Measurements from ENCODE around the gene ME3.

Gene ME3

DNA sequence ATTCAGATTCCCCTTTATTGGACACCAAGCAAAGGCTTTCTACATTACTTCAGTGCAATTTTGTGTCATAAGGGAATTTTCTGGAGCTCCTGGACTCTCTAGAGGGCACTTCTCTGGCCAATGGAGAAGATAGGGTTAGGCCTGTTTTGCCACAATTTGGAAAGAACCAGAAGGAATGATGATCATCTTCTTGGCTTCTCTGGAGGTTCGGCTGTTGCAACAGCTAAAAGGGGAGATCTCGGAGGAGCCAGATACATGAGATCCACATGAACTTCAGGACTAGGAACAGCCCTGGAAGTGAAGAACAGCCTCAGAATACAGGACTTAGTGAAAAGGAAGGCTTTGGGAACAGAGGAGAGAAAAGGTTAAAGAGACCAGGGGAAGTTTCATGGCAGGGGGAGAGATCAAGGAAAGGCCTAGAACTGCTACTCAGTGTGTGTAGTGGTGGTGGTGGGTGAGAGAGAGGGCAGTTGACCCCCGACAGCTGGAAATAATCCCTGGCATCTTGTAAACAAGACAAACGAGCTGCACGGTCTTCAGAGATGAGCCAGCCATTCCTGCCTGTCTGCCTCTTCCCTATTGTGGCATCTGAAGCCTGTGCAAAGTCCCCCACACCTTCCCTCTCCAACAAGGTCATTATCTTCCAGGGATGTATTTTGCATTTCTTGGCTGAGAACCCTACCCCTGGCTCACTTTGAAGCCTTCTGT lies 214.0 kb downstream of the ME3 start:
- no peak for DNase-seq (ENCODE audit: low read depth, low spot score)
- no peaks in the 10 kb centered on the region for H3K27me3 ChIP-seq (ENCODE audit: insufficient read depth, insufficient read length)
- H3K4me1 ChIP-seq (ENCODE audit: insufficient read depth, insufficient read length): peaks cover 3% of the 10 kb centered on the region
- H3K9me3 ChIP-seq (ENCODE audit: insufficient read depth, low read length): no peaks in the 10 kb centered on the region; the same call in 1 of the 2 replicates
- H3K4me3 ChIP-seq (ENCODE audit: insufficient read length, low read depth): no peak overlapping the region
- no peaks in the 10 kb centered on the region for H3K36me3 ChIP-seq (ENCODE audit: insufficient read depth, insufficient read length, low read length)
- no peak for TF ChIP-seq YY1 (IDR thresholded peaks at IDR 0.05; ENCODE audit: insufficient read depth, insufficient read length)
- TF ChIP-seq SUZ12 (IDR thresholded peaks at IDR 0.05; ENCODE audit: extremely low read depth, insufficient read depth, insufficient read length): no peak
- TF ChIP-seq ZNF274 (IDR thresholded peaks at IDR 0.05; ENCODE audit: low read depth, low read length): no peak
- H3K9ac ChIP-seq (ENCODE audit: insufficient read length, low read depth): no peak overlapping the region

DNA sequence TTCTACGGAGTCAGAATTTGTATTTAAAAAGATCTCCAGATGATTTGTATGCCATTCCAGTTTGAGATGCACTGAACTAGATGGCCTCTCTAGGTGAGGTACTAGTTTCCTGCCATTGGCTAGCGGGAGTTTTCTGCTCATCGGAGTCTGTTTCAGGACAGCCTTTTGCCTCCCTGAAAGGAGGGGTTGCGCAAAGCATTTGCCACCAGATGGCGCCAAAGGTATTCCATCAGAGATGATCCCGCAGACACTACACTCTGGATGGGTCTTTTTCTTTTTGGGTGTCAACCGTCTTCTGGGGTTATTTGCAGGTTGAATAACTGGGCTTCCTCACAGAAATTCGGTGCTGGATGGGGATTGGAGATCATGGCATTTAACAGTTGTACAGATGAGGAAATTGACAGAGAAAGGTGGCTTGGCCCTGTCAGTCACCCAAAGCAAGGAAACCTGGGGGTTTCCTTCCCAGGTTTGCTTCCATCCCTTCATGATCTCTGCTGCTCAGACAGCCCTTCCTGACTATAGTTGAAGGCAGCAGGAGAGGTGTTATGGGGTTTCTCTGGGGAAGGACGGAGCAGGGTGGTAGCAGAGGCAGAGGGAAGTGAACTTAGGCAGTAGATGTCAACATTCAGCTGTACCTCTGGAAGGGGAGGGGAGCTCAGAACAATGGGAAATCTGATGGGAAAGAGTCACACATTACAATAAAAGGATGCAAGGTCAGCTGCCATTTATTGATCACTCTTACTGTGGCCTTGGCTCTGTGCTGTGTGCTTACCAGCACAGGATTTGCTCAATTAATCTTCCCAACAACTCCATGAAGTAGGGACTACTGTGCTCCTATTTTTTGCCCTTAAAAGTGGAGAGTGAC lies 216.1 kb downstream of the ME3 start:
- no peaks in the 10 kb centered on the region for H3K36me3 ChIP-seq (ENCODE audit: insufficient read depth, insufficient read length, low read length)
- DNase-seq (ENCODE audit: low read depth, low spot score): peak; percentile 84
- H3K9me3 ChIP-seq (ENCODE audit: insufficient read depth, low read length): no peaks in the 10 kb centered on the region
- H3K4me3 ChIP-seq (ENCODE audit: insufficient read length, low read depth): no peak overlapping the region
- H3K4me1 ChIP-seq (ENCODE audit: insufficient read depth, insufficient read length): peaks cover 3% of the 10 kb centered on the region
- H3K9ac ChIP-seq (ENCODE audit: insufficient read length, low read depth): no peak overlapping the region
- H3K27me3 ChIP-seq (ENCODE audit: insufficient read depth, insufficient read length): no peaks in the 10 kb centered on the region
- TF ChIP-seq ZNF274 (IDR thresholded peaks at IDR 0.05; ENCODE audit: low read depth, low read length) (no peak), YY1 (IDR thresholded peaks at IDR 0.05; ENCODE audit: insufficient read depth, insufficient read length) (no peak), SUZ12 (IDR thresholded peaks at IDR 0.05; ENCODE audit: extremely low read depth, insufficient read depth, insufficient read length) (no peak)

DNA sequence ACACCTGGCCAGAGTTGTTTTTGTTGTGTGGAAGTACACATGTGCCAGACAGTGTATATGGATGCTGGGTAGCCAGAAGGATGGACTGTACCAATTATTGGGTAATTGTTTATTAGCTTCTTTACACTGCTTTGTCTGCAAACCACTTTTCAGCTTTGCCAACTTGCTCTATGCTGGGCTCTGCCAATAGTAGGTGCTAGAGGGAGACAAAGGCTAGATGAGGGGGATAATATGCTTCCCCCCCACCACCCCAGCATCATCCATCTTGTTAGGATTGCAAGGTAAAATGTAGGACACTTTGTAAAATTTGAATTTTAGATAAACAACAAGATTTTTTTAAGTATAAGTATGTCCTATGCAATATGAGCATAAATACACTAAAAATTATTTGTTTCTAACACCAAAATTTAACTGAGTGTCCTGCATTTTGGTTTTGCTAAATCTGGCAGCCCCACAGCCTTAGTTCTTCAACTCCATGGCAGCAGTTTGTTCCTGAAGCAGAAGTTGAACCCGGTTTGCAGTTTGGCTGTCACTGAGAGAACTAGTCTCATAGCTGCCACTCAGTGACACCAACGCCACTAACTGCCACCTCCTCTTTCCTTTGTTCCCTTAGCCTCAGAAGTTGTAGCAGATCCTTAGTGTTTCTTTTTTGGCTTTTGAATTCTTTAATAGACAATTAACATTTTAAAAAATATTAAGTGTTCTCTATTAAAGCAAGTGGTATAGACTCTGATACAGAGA lies 219.0 kb downstream of the ME3 start:
- H3K9ac ChIP-seq (ENCODE audit: insufficient read length, low read depth): no peak overlapping the region
- TF ChIP-seq SUZ12 (IDR thresholded peaks at IDR 0.05; ENCODE audit: extremely low read depth, insufficient read depth, insufficient read length) (no peak), ZNF274 (IDR thresholded peaks at IDR 0.05; ENCODE audit: low read depth, low read length) (no peak), YY1 (IDR thresholded peaks at IDR 0.05; ENCODE audit: insufficient read depth, insufficient read length) (no peak)
- H3K27me3 ChIP-seq (ENCODE audit: insufficient read depth, insufficient read length): no peaks in the 10 kb centered on the region
- H3K36me3 ChIP-seq (ENCODE audit: insufficient read depth, insufficient read length, low read length): no peaks in the 10 kb centered on the region
- no peak overlapping the region for H3K4me3 ChIP-seq (ENCODE audit: insufficient read length, low read depth)
- H3K9me3 ChIP-seq (ENCODE audit: insufficient read depth, low read length): no peaks in the 10 kb centered on the region
- DNase-seq (ENCODE audit: low read depth, low spot score): no peak
- H3K4me1 ChIP-seq (ENCODE audit: insufficient read depth, insufficient read length): no peaks in the 10 kb centered on the region

DNA sequence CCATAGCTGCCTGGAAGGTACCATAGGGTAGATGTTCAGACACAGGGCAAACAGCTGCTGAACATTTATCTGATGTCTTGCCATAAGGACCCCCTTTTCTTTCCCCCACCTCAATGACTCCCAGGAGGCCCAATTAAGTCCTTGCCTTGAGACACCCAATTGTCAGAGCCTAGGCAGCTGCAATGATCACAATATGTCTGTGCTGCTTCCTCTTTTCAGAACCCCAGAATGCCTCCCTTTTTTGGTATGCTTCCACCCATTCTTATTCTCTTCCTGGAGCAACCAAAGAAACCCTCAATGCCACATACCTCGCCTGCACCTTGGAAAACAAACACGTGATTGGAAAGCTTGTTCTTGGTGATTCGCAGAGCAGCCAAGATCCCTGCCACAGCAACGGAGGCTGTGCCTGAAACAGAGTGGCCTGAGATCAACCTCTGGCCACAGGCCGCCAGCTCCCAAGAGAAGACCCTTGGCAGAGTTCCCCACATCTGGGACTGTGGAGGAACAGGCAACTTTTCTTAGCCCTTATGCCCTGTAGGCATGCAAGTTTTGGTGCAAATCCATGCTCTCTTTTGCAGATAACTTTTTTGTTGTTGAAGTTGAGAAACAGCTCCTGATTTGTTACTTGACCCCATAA lies 222.3 kb downstream of the ME3 start:
- H3K4me3 ChIP-seq (ENCODE audit: insufficient read length, low read depth): no peak overlapping the region
- no peaks in the 10 kb centered on the region for H3K36me3 ChIP-seq (ENCODE audit: insufficient read depth, insufficient read length, low read length)
- no peak overlapping the region for H3K9ac ChIP-seq (ENCODE audit: insufficient read length, low read depth)
- no peak for DNase-seq (ENCODE audit: low read depth, low spot score)
- no peaks in the 10 kb centered on the region for H3K4me1 ChIP-seq (ENCODE audit: insufficient read depth, insufficient read length)
- no peaks in the 10 kb centered on the region for H3K27me3 ChIP-seq (ENCODE audit: insufficient read depth, insufficient read length)
- no peaks in the 10 kb centered on the region for H3K9me3 ChIP-seq (ENCODE audit: insufficient read depth, low read length)
- no peak for TF ChIP-seq YY1 (IDR thresholded peaks at IDR 0.05; ENCODE audit: insufficient read depth, insufficient read length)
- TF ChIP-seq ZNF274 (IDR thresholded peaks at IDR 0.05; ENCODE audit: low read depth, low read length): no peak
- TF ChIP-seq SUZ12 (IDR thresholded peaks at IDR 0.05; ENCODE audit: extremely low read depth, insufficient read depth, insufficient read length): no peak

DNA sequence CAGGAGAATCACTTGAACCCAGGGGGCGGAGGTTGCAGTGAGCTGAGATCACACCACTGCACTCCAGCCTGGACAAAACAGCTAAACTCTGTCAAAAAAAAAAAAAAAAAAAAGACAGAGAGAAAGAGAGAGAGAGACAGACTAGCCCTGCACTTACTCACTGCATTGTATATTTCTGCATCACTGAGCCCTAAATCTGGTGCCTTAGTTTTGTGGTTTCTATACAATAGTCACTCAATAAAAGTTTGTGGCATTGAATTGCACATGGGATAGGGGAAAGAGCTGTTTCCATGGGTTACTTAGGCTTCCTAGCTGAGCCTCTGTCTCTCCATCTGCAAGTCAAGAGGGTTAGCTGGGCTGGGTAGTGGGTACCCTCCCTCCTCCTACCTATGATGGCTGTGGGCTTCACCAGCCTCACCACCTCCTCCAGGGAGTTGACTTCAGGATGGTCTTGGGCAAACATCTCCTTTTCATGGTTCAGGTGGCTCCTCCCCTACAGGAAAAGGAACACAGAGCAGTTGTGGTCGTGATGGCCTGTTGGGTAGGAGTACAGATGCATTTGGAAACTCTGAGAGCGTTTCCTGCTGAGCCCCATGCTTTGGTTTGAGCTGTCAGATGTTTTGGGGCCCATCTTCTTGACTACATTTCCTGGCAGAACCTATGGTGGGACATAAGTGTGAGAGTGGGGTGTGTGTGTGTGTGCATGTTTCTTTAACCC lies 224.5 kb downstream of the ME3 start:
- Histone ChIP-seq H3K4me1 (ENCODE audit: insufficient read depth, insufficient read length) (no peaks in the 10 kb centered on the region), H3K4me3 (ENCODE audit: insufficient read length, low read depth) (no peak overlapping the region), H3K27me3 (ENCODE audit: insufficient read depth, insufficient read length) (no peaks in the 10 kb centered on the region), H3K9ac (ENCODE audit: insufficient read length, low read depth) (no peak overlapping the region), H3K36me3 (ENCODE audit: insufficient read depth, insufficient read length, low read length) (no peaks in the 10 kb centered on the region), H3K9me3 (ENCODE audit: insufficient read depth, low read length) (no peaks in the 10 kb centered on the region)
- TF ChIP-seq ZNF274 (IDR thresholded peaks at IDR 0.05; ENCODE audit: low read depth, low read length) (no peak), YY1 (IDR thresholded peaks at IDR 0.05; ENCODE audit: insufficient read depth, insufficient read length) (no peak), SUZ12 (IDR thresholded peaks at IDR 0.05; ENCODE audit: extremely low read depth, insufficient read depth, insufficient read length) (no peak)
- DNase-seq (ENCODE audit: low read depth, low spot score): no peak

- no peaks in the 10 kb centered on the region for H3K4me1 ChIP-seq (ENCODE audit: insufficient read depth, insufficient read length)
- H3K36me3 ChIP-seq (ENCODE audit: insufficient read depth, insufficient read length, low read length): no peaks in the 10 kb centered on the region
- no peak overlapping the region for H3K9ac ChIP-seq (ENCODE audit: insufficient read length, low read depth)
- H3K27me3 ChIP-seq (ENCODE audit: insufficient read depth, insufficient read length): no peaks in the 10 kb centered on the region
- TF ChIP-seq YY1 (IDR thresholded peaks at IDR 0.05; ENCODE audit: insufficient read depth, insufficient read length): no peak
- no peak for TF ChIP-seq ZNF274 (IDR thresholded peaks at IDR 0.05; ENCODE audit: low read depth, low read length)
- TF ChIP-seq SUZ12 (IDR thresholded peaks at IDR 0.05; ENCODE audit: extremely low read depth, insufficient read depth, insufficient read length): no peak
- no peaks in the 10 kb centered on the region for H3K9me3 ChIP-seq (ENCODE audit: insufficient read depth, low read length)
- no peak for DNase-seq (ENCODE audit: low read depth, low spot score)
- H3K4me3 ChIP-seq (ENCODE audit: insufficient read length, low read depth): no peak overlapping the region
These were observed 225.5 kb downstream of the ME3 start for GRCh38 chr11:86446924-86447285.
